Measurements from ENCODE around the gene CEP192.

Gene CEP192

DNA sequence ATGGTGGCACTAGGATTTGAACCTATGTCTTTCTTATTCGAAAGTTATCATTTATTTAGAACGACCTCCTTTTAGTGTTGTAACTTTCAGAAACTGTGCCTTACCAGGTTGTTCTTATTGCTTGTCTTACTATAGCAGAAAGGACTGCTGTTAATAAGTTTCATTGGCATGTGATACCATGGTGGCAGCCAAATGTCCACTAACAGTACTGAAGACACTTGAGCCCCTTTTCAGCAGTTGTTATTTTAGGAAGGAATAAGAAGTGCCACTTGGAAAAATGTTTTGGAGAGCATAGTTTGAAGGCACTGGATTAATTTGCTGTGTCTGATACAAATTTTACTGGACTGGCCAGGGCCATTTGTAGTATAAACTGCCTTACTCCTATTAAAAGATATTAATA lies 37.7 kb downstream of the CEP192 start:
- no peaks in the 10 kb centered on the region for H3K9me2 ChIP-seq (ENCODE audit: low read depth, low read length)
- H3K9me3 ChIP-seq (ENCODE audit: low read length), result no peaks in the 10 kb centered on the region
- H4K20me1 ChIP-seq (ENCODE audit: insufficient read depth, low read length), result no peaks in the 10 kb centered on the region
- H2AFZ ChIP-seq (ENCODE audit: low read length), result no peak overlapping the region
- H3K79me2 ChIP-seq (ENCODE audit: insufficient read depth, low read length), result peaks cover 7% of the 10 kb centered on the region
- no peaks in the 10 kb centered on the region for H3K4me1 ChIP-seq (ENCODE audit: insufficient read depth, low read length, severe bottlenecking)
- peaks cover 86% of the 10 kb centered on the region for H3K36me3 ChIP-seq (ENCODE audit: insufficient read depth, low read length)
- no peaks in the 10 kb centered on the region for H3K27me3 ChIP-seq (ENCODE audit: insufficient read depth, low read length)
- TF ChIP-seq, protein P1, sequence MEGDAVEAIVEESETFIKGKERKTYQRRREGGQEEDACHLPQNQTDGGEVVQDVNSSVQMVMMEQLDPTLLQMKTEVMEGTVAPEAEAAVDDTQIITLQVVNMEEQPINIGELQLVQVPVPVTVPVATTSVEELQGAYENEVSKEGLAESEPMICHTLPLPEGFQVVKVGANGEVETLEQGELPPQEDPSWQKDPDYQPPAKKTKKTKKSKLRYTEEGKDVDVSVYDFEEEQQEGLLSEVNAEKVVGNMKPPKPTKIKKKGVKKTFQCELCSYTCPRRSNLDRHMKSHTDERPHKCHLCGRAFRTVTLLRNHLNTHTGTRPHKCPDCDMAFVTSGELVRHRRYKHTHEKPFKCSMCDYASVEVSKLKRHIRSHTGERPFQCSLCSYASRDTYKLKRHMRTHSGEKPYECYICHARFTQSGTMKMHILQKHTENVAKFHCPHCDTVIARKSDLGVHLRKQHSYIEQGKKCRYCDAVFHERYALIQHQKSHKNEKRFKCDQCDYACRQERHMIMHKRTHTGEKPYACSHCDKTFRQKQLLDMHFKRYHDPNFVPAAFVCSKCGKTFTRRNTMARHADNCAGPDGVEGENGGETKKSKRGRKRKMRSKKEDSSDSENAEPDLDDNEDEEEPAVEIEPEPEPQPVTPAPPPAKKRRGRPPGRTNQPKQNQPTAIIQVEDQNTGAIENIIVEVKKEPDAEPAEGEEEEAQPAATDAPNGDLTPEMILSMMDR (IDR thresholded peaks at IDR 0.05; ENCODE audit: low read length), result no peak
- TF ChIP-seq EZH2 (IDR thresholded peaks at IDR 0.05; ENCODE audit: borderline replicate concordance, low read length), result no peak
- H3K4me2 ChIP-seq (ENCODE audit: low read length), result no peak overlapping the region
- H3K27ac ChIP-seq (ENCODE audit: low read depth, low read length, poor library complexity, severe bottlenecking), result no peak overlapping the region
- H3F3A ChIP-seq (ENCODE audit: insufficient read depth, low read length), result no peaks in the 10 kb centered on the region
- no peak overlapping the region for H3K4me3 ChIP-seq (ENCODE audit: low read depth, low read length, poor library complexity, severe bottlenecking)
- H3K9ac ChIP-seq (ENCODE audit: low read length), result no peak overlapping the region

DNA sequence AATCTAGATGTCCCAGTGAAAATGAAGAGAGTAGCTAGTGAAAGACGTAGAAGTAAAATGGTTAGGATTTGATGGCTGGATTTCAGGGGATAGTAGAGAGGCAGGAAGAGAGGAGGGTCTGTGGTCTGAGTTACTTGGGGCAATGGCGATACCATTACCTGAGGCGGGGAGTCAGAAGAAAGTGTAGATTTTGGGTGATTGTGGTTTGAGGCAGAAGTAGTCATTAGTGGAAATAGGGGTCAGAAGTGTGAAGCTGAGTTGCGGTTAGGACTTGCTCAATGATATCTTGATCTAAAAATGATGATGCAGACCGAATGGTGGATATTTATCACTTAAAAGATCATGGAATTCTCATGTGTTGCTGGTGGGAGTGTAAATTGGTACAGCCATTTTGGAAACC lies 41.0 kb downstream of the CEP192 start:
- H3K36me3 ChIP-seq (ENCODE audit: insufficient read depth, low read length), result peaks cover 80% of the 10 kb centered on the region

DNA sequence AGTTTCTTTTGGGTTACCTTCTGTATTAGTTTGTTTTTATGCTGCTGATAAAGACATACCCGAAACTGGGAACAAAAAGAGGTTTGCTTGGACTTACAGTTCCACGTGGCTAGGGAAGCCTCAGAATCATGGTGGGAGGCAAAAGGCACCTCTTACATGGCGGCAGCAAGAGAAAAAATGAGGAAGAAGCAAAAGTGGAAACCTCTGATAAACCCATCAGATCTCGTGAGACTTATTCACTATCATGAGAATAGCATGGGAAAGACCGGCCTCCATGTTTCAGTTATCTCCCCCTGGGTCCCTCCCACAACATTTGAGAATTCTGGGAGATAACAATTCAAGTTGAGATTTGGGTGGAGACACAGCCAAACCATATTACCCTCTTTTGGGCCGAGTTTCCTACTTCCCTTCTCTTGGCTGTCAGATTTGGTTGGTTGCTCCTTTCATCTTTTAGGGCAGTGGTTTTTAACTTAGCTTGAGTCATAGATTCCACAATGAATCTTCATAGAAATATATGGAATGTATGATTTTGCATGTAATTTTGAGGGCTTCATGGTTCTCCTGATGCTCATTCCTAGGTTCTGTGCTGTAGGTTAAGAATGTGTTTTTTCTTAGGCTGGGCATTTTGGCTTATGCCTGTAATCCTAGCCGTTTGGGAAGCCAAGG lies 44.2 kb downstream of the CEP192 start:
- no peaks in the 10 kb centered on the region for H3K9me3 ChIP-seq (ENCODE audit: low read length)
- H3F3A ChIP-seq (ENCODE audit: insufficient read depth, low read length), result no peaks in the 10 kb centered on the region
- no peaks in the 10 kb centered on the region for H4K20me1 ChIP-seq (ENCODE audit: insufficient read depth, low read length)
- H3K9ac ChIP-seq (ENCODE audit: low read length), result no peak overlapping the region
- no peak overlapping the region for H3K4me2 ChIP-seq (ENCODE audit: low read length)
- no peaks in the 10 kb centered on the region for H3K27me3 ChIP-seq (ENCODE audit: insufficient read depth, low read length)
- no peak overlapping the region for H3K4me3 ChIP-seq (ENCODE audit: low read depth, low read length, poor library complexity, severe bottlenecking)
- H3K36me3 ChIP-seq (ENCODE audit: insufficient read depth, low read length), result peaks cover 78% of the 10 kb centered on the region
- no peaks in the 10 kb centered on the region for H3K4me1 ChIP-seq (ENCODE audit: insufficient read depth, low read length, severe bottlenecking)
- no peak overlapping the region for H3K27ac ChIP-seq (ENCODE audit: low read depth, low read length, poor library complexity, severe bottlenecking)
- TF ChIP-seq EZH2 (IDR thresholded peaks at IDR 0.05; ENCODE audit: borderline replicate concordance, low read length), result no peak
- TF ChIP-seq, protein P1 (IDR thresholded peaks at IDR 0.05; ENCODE audit: low read length), result no peak
- no peaks in the 10 kb centered on the region for H3K79me2 ChIP-seq (ENCODE audit: insufficient read depth, low read length)
- H3K9me2 ChIP-seq (ENCODE audit: low read depth, low read length), result no peaks in the 10 kb centered on the region
- no peak overlapping the region for H2AFZ ChIP-seq (ENCODE audit: low read length)

More for the DNA sequence above, 41.0 kb downstream of the CEP192 start:
- Histone ChIP-seq H3K79me2 (ENCODE audit: insufficient read depth, low read length) (no peaks in the 10 kb centered on the region), H3K4me2 (ENCODE audit: low read length) (no peak overlapping the region), H3K4me3 (ENCODE audit: low read depth, low read length, poor library complexity, severe bottlenecking) (no peak overlapping the region), H3K27me3 (ENCODE audit: insufficient read depth, low read length) (no peaks in the 10 kb centered on the region), H3K27ac (ENCODE audit: low read depth, low read length, poor library complexity, severe bottlenecking) (no peak overlapping the region), H3K9me2 (ENCODE audit: low read depth, low read length) (no peaks in the 10 kb centered on the region), H3K9me3 (ENCODE audit: low read length) (no peaks in the 10 kb centered on the region), H4K20me1 (ENCODE audit: insufficient read depth, low read length) (no peaks in the 10 kb centered on the region), H2AFZ (ENCODE audit: low read length) (no peak overlapping the region), H3K9ac (ENCODE audit: low read length) (no peak overlapping the region), H3K4me1 (ENCODE audit: insufficient read depth, low read length, severe bottlenecking) (no peaks in the 10 kb centered on the region), H3F3A (ENCODE audit: insufficient read depth, low read length) (no peaks in the 10 kb centered on the region)
- TF ChIP-seq EZH2 (IDR thresholded peaks at IDR 0.05; ENCODE audit: borderline replicate concordance, low read length), result no peak
- TF ChIP-seq, protein P1 (IDR thresholded peaks at IDR 0.05; ENCODE audit: low read length), result no peak
